Measurements from ENCODE around the gene ZNF579.

ZNF579 gene

DNA sequence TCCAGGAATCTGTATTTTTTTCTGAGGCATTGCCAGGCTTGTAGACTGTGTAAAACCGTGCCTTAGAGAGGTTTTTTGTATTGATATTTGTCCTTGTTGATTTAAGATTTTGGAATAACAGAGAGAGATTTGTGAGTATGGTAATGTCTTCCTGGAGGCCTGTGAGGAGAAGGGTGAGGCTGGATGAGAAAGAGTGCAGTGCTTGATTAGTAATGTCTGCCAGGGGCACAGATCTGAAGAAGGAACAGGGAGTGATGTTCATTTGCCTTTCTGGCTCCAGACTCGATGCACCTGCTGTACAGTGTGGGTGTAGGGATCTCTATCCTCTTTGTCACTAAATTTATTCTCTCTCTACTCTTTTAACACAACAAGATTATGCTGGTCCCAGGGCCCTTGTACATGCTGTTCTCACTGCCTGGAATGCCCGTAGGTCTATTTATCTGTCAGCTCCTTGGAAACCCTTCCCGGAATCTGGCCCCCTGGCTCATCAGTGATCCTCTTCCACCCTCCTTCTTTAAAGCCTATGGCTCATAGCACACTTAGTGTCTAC is 14.4 kb upstream of the ZNF579 start:
- ATAC-seq (ENCODE audit: insufficient read depth, low read depth) = no peak

DNA sequence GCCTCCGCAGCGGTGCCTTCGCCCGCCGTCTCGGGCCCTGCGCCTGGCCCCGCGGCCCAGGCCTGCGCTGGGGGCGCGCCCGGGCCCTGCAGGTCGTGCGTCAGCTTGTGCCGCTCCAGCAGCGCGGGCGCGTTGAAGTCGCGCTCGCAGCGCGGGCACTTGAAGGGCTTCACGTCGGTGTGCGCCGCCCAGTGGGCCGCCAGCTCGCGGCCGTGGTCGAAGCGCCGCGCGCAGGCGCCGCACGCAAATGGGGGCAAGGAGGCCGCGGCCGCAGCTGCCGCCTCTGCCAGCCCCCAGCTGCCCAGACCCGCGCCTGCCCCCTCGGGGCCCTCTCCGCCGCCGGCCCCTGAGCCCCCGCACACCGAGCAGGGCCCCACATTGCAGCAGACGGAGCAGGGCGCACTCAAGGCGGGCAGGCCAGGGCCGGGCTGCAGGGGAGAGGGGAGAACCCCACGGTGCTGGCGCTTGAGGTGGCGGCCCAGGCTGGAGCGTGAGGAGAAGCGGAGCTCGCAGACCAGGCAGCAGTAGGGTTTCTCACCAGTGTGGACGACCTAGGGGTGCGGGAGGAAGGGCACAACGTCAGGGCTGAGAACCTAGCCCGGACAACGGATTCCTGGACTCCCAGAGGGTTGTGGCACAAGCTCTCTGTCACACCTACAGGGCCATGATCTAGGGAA is 12.6 kb upstream of the ZNF579 start:
- H3K27ac ChIP-seq (ENCODE audit: low read length) = no peak overlapping the region
- H3K4me1 ChIP-seq (ENCODE audit: insufficient read depth, low read length) = peaks cover 8% of the 10 kb centered on the region
- no peaks in the 10 kb centered on the region for H4K20me1 ChIP-seq (ENCODE audit: insufficient read depth, low read length)
- ATAC-seq (ENCODE audit: insufficient read depth, low read depth) = no peak
- no peak overlapping the region for H3K9ac ChIP-seq (ENCODE audit: low read depth, low read length)
- no peak overlapping the region for H3K4me3 ChIP-seq (ENCODE audit: low read depth in 1 of 2, low read length in 2 of 2)
- no peak for DNase-seq
- H3K79me2 ChIP-seq (ENCODE audit: insufficient read depth, low read length) = peaks cover 7% of the 10 kb centered on the region; the same call in 1 of the 2 replicates
- H3K9me3 ChIP-seq (ENCODE audit: insufficient read depth, low read length, severe bottlenecking) = no peaks in the 10 kb centered on the region
- no peak overlapping the region for H2AFZ ChIP-seq (ENCODE audit: low read depth, low read length)
- H3K4me2 ChIP-seq (ENCODE audit: insufficient read depth, low read length) = no peak overlapping the region
- peaks cover 44% of the 10 kb centered on the region for H3K36me3 ChIP-seq (ENCODE audit: insufficient read depth, low read length)
- no peaks in the 10 kb centered on the region for H3K27me3 ChIP-seq (ENCODE audit: insufficient read depth, low read length, poor library complexity)
- TF ChIP-seq EZH2 (IDR thresholded peaks at IDR 0.05; ENCODE audit: borderline replicate concordance, low read depth, low read length, severe bottlenecking) = no peak
- TF ChIP-seq, protein P1, sequence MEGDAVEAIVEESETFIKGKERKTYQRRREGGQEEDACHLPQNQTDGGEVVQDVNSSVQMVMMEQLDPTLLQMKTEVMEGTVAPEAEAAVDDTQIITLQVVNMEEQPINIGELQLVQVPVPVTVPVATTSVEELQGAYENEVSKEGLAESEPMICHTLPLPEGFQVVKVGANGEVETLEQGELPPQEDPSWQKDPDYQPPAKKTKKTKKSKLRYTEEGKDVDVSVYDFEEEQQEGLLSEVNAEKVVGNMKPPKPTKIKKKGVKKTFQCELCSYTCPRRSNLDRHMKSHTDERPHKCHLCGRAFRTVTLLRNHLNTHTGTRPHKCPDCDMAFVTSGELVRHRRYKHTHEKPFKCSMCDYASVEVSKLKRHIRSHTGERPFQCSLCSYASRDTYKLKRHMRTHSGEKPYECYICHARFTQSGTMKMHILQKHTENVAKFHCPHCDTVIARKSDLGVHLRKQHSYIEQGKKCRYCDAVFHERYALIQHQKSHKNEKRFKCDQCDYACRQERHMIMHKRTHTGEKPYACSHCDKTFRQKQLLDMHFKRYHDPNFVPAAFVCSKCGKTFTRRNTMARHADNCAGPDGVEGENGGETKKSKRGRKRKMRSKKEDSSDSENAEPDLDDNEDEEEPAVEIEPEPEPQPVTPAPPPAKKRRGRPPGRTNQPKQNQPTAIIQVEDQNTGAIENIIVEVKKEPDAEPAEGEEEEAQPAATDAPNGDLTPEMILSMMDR (IDR thresholded peaks at IDR 0.05; ENCODE audit: borderline replicate concordance, extremely low read depth, low read length, poor library complexity, severe bottlenecking) = no peak

More for the DNA sequence above, 14.4 kb upstream of the ZNF579 start:
- TF ChIP-seq, protein P1 (IDR thresholded peaks at IDR 0.05; ENCODE audit: borderline replicate concordance, extremely low read depth, low read length, poor library complexity, severe bottlenecking) = no peak
- no peak for TF ChIP-seq EZH2 (IDR thresholded peaks at IDR 0.05; ENCODE audit: borderline replicate concordance, low read depth, low read length, severe bottlenecking)
- H3K4me3 ChIP-seq (ENCODE audit: low read depth in 1 of 2, low read length in 2 of 2) = no peak overlapping the region
- no peak overlapping the region for H3K27ac ChIP-seq (ENCODE audit: low read length)
- peaks cover 44% of the 10 kb centered on the region for H3K36me3 ChIP-seq (ENCODE audit: insufficient read depth, low read length)
- no peaks in the 10 kb centered on the region for H3K9me3 ChIP-seq (ENCODE audit: insufficient read depth, low read length, severe bottlenecking)
- H4K20me1 ChIP-seq (ENCODE audit: insufficient read depth, low read length) = no peaks in the 10 kb centered on the region
- H3K27me3 ChIP-seq (ENCODE audit: insufficient read depth, low read length, poor library complexity) = no peaks in the 10 kb centered on the region
- peaks cover 12% of the 10 kb centered on the region for H3K4me1 ChIP-seq (ENCODE audit: insufficient read depth, low read length)
- H3K9ac ChIP-seq (ENCODE audit: low read depth, low read length) = no peak overlapping the region
- no peak overlapping the region for H3K4me2 ChIP-seq (ENCODE audit: insufficient read depth, low read length)
- no peak overlapping the region for H2AFZ ChIP-seq (ENCODE audit: low read depth, low read length)
- H3K79me2 ChIP-seq (ENCODE audit: insufficient read depth, low read length) = peaks cover 11% of the 10 kb centered on the region; the same call in 1 of the 2 replicates
- DNase-seq = no peak

DNA sequence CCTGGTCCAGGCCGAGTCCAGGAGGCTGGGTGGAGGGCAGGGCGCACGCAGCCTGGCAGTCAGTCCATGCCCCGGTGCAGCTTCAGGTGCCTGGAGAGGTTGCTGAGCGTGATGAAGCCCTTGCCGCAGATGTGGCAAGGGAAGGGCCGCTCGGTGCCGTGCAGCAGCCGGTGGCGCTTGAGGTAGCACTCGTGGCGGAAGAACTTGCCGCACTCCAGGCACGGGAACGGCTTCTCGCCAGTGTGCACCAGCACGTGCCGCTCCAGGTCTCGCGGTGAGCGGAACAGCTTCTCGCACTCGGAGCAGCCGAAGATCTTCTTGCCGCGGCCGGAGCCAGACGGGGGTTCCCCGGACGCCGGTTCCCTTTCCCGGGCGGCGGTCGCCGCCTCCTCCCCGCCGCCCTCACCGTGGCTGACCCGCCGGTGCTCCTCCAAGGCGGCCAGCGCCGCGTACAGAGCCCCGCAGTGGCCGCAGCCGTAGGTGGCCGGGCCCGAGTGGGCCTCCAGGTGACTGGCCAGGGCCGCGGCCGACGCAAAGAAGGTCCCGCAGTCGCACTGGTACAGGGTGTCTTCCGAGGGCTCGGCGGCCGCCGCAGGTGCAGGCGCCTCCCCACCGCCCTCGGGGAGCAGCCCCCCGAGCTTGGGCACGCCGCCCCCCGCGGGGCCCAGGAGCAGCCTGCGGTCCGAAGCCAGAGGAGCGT is 11.9 kb upstream of the ZNF579 start:
- H4K20me1 ChIP-seq (ENCODE audit: insufficient read depth, low read length) = no peaks in the 10 kb centered on the region
- H3K9ac ChIP-seq (ENCODE audit: low read depth, low read length) = no peak overlapping the region
- no peak for TF ChIP-seq EZH2 (IDR thresholded peaks at IDR 0.05; ENCODE audit: borderline replicate concordance, low read depth, low read length, severe bottlenecking)
- TF ChIP-seq, protein P1 (IDR thresholded peaks at IDR 0.05; ENCODE audit: borderline replicate concordance, extremely low read depth, low read length, poor library complexity, severe bottlenecking) = no peak
- peaks cover 40% of the 10 kb centered on the region for H3K36me3 ChIP-seq (ENCODE audit: insufficient read depth, low read length)
- no peak overlapping the region for H3K4me3 ChIP-seq (ENCODE audit: low read depth in 1 of 2, low read length in 2 of 2)
- no peaks in the 10 kb centered on the region for H3K9me3 ChIP-seq (ENCODE audit: insufficient read depth, low read length, severe bottlenecking)
- no peak overlapping the region for H3K27ac ChIP-seq (ENCODE audit: low read length)
- no peak overlapping the region for H2AFZ ChIP-seq (ENCODE audit: low read depth, low read length)
- H3K4me2 ChIP-seq (ENCODE audit: insufficient read depth, low read length) = no peak overlapping the region
- no peaks in the 10 kb centered on the region for H3K27me3 ChIP-seq (ENCODE audit: insufficient read depth, low read length, poor library complexity)
- 0 out of 2 replicates have a peak, but pooled peaks cover under 1% of the 10 kb centered on the region for H3K79me2 ChIP-seq (ENCODE audit: insufficient read depth, low read length)
- DNase-seq = no peak
- peaks cover 9% of the 10 kb centered on the region for H3K4me1 ChIP-seq (ENCODE audit: insufficient read depth, low read length)
- no peak for ATAC-seq (ENCODE audit: insufficient read depth, low read depth)

All from DND-41 (cell line).